Measurements from ENCODE around the gene TFAP2A. TPM values are rescaled to one million over a fixed set of nuclear protein-coding genes. Genes with fewer than 3 reads are reported as not detected.

The TFAP2A gene
- total and polyA plus RNA-seq, 10 of the 15 experiments (the other 5 are each of a cell fraction or from before 2014, with no cell fraction given): 0.05 to 0.46 (median 0.17) TPM; not detected in 4

DNA sequence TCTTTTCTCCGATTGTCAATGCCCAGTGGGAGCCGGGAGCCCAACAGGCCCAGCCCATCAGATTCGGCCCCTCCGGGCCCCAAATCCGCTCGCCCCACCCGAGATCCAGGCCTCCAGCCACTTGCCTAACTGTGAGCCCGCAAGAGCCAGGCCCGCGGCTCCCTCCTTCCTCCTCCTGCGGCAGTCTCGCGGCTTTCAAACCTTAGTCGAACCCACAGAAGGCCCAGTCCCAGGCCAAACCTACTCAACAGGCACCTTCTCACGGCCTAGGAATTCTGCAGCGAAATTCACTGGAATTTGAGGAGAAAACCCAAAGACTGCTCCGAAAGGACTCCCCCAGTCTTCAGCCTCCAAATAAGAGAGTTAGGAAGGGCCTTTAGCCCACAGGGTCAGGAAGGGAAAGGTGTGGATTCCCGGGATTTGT, 2.8 kb upstream of the TFAP2A start:
- no peak for DNase-seq (ENCODE audit: low read depth, low spot score)
- no peaks in the 10 kb centered on the region for H4K20me1 ChIP-seq (ENCODE audit: control insufficient read depth, insufficient read depth)
- 53% methylated on average over 14 of the region's 18 CpGs for WGBS (ENCODE audit: insufficient coverage, insufficient replicate concordance, low lambda C conversion rate, missing lambda C conversion rate)
- no peak overlapping the region for H3K27ac ChIP-seq (ENCODE audit: control insufficient read depth, insufficient read depth)
- TF ChIP-seq, protein P1, sequence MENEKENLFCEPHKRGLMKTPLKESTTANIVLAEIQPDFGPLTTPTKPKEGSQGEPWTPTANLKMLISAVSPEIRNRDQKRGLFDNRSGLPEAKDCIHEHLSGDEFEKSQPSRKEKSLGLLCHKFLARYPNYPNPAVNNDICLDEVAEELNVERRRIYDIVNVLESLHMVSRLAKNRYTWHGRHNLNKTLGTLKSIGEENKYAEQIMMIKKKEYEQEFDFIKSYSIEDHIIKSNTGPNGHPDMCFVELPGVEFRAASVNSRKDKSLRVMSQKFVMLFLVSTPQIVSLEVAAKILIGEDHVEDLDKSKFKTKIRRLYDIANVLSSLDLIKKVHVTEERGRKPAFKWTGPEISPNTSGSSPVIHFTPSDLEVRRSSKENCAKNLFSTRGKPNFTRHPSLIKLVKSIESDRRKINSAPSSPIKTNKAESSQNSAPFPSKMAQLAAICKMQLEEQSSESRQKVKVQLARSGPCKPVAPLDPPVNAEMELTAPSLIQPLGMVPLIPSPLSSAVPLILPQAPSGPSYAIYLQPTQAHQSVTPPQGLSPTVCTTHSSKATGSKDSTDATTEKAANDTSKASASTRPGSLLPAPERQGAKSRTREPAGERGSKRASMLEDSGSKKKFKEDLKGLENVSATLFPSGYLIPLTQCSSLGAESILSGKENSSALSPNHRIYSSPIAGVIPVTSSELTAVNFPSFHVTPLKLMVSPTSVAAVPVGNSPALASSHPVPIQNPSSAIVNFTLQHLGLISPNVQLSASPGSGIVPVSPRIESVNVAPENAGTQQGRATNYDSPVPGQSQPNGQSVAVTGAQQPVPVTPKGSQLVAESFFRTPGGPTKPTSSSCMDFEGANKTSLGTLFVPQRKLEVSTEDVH (IDR thresholded peaks at IDR 0.05; ENCODE audit: low read depth, partially characterized antibody): no peak
- TF ChIP-seq LARP7 (IDR thresholded peaks at IDR 0.05): no peak
- TF ChIP-seq PRDM15 (CRISPR knock-in tag; IDR thresholded peaks at IDR 0.05): no peak
- TF ChIP-seq CHD4 (IDR thresholded peaks at IDR 0.05): no peak
- TF ChIP-seq BACH1 (IDR thresholded peaks at IDR 0.05; ENCODE audit: borderline replicate concordance): no peak
- no peak for TF ChIP-seq PKNOX1 (IDR thresholded peaks at IDR 0.05)
- no peak for TF ChIP-seq NR2F1 (conservative IDR thresholded peaks at IDR 0.05)
- TF ChIP-seq, protein P2, sequence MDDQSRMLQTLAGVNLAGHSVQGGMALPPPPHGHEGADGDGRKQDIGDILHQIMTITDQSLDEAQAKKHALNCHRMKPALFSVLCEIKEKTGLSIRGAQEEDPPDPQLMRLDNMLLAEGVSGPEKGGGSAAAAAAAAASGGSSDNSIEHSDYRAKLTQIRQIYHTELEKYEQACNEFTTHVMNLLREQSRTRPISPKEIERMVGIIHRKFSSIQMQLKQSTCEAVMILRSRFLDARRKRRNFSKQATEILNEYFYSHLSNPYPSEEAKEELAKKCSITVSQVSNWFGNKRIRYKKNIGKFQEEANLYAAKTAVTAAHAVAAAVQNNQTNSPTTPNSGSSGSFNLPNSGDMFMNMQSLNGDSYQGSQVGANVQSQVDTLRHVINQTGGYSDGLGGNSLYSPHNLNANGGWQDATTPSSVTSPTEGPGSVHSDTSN (IDR thresholded peaks at IDR 0.05; ENCODE audit: insufficient replicate concordance, low read depth, low read length): no peak
- TF ChIP-seq, protein P3, sequence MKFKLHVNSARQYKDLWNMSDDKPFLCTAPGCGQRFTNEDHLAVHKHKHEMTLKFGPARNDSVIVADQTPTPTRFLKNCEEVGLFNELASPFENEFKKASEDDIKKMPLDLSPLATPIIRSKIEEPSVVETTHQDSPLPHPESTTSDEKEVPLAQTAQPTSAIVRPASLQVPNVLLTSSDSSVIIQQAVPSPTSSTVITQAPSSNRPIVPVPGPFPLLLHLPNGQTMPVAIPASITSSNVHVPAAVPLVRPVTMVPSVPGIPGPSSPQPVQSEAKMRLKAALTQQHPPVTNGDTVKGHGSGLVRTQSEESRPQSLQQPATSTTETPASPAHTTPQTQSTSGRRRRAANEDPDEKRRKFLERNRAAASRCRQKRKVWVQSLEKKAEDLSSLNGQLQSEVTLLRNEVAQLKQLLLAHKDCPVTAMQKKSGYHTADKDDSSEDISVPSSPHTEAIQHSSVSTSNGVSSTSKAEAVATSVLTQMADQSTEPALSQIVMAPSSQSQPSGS (IDR thresholded peaks at IDR 0.05; ENCODE audit: low read length): no peak
- no peak for TF ChIP-seq RBBP5 (conservative IDR thresholded peaks at IDR 0.05)
- no peak for TF ChIP-seq HDGF (IDR thresholded peaks at IDR 0.05)
- no peak for TF ChIP-seq HCFC1 (IDR thresholded peaks at IDR 0.05; ENCODE audit: low read length)
- peaks cover 16% of the 10 kb centered on the region for H3K4me1 ChIP-seq (ENCODE audit: control insufficient read depth, insufficient read depth, low read length)
- no peaks in the 10 kb centered on the region for H3K79me2 ChIP-seq (ENCODE audit: control insufficient read depth, insufficient read depth, low read length)
- no peak overlapping the region for H3K4me3 ChIP-seq
- intact Hi-C loops (cut with micrococcal nuclease; ENCODE audit: unreplicated experiment): no loop called here
- SMC1A ChIA-PET (ENCODE audit: uncharacterized antibody, unreplicated experiment): no interaction called here
- FAIRE-seq: no peak
- H3K36me3 ChIP-seq (ENCODE audit: control insufficient read depth in 2 of 2, insufficient read depth in 2 of 2, low read length in 1 of 2): no peaks in the 10 kb centered on the region
- POLR2A ChIA-PET: no interaction called here
- no peak overlapping the region for H3K4me2 ChIP-seq (ENCODE audit: control insufficient read depth, insufficient read depth)
- CTCF ChIA-PET: no interaction called here
- no peak overlapping the region for H2AFZ ChIP-seq (ENCODE audit: control insufficient read depth, low read depth, low read length)
- no TSS peak for BruUV-seq (replicated peaks)
- no peak for ATAC-seq
- peaks cover 24 to 48% of the 10 kb centered on the region in 2 experiments for H3K27me3 ChIP-seq (replicated peaks in 1 of 2; ENCODE audit: control insufficient read depth in 2 of 2, insufficient read depth in 2 of 2, low read length in 1 of 2)
- H3K9me3 ChIP-seq (replicated peaks; ENCODE audit: control insufficient read depth, insufficient read depth, low read length): no peaks in the 10 kb centered on the region; the same call in 2 of the 3 replicates
- RAD21 ChIA-PET (ENCODE audit: unreplicated experiment): no interaction called here
- no peak overlapping the region for H3K9ac ChIP-seq (ENCODE audit: control insufficient read depth, insufficient read depth, low read length)
- in situ Hi-C loops (cut with MboI): no loop called here
